DND-41 (cell line): ENCODE data around the gene CLEC20A.

Experiments used
- EZH2 ChIP-seq: IDR thresholded peaks from 3 replicates; pipeline ENCODE4 v1.6.1; 2012; ENCODE audit warnings: borderline replicate concordance, low read depth, mild to moderate bottlenecking, moderate library complexity, low read length, inconsistent platforms; ENCODE audit not compliant: severe bottlenecking
- TF ChIP-seq, protein P1 (sequence below): IDR thresholded peaks from 2 replicates; pipeline ENCODE4 v1.5.1; 2012; ENCODE audit warnings: borderline replicate concordance, low read length, moderate library complexity, mild to moderate bottlenecking; ENCODE audit not compliant: poor library complexity, severe bottlenecking; ENCODE audit errors: extremely low read depth

DNA sequence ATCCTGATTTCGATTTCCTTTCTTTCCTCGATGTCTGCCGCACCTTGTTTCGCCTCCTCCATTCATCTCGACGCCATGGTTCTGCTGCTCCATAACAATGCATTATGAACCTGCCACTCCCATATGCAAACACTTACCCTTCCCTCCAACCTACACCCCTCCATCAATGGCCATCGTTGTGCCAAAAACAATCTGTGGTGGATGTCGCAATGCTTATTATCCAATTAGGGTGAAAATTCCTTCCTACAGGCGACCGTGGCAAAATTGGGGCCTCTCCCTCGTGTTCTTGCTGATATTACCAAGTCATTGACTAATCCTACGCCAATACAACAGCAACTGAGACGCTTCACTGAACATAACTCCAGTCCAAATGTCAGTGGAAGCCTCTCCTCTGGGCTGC is 40.3 kb downstream of the CLEC20A start:
- TF ChIP-seq, protein P1, sequence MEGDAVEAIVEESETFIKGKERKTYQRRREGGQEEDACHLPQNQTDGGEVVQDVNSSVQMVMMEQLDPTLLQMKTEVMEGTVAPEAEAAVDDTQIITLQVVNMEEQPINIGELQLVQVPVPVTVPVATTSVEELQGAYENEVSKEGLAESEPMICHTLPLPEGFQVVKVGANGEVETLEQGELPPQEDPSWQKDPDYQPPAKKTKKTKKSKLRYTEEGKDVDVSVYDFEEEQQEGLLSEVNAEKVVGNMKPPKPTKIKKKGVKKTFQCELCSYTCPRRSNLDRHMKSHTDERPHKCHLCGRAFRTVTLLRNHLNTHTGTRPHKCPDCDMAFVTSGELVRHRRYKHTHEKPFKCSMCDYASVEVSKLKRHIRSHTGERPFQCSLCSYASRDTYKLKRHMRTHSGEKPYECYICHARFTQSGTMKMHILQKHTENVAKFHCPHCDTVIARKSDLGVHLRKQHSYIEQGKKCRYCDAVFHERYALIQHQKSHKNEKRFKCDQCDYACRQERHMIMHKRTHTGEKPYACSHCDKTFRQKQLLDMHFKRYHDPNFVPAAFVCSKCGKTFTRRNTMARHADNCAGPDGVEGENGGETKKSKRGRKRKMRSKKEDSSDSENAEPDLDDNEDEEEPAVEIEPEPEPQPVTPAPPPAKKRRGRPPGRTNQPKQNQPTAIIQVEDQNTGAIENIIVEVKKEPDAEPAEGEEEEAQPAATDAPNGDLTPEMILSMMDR = no peak
- TF ChIP-seq EZH2 = no peak
